HG03354 (cell line): ENCODE measurements around the gene KRT15.
A peak's percentile ranks its signal among the peaks of the same experiment; 100 is the strongest.

ENCODE experiments used
- ATAC-seq: cut with Tn5 transposase; IDR thresholded peaks from one replicate; pipeline ENCODE4 v1.9.1; 2021; ENCODE audit warnings: mild to moderate bottlenecking; ENCODE audit not compliant: unreplicated experiment, poor library complexity, severe bottlenecking

Gene KRT15

GRCh38 chr17:41518789-41519449, at the start of gene KRT15:
TSS of gene KRT15 (minus strand) at chr17:41518890. CDS start at chr17:41518827, 63 bp downstream.
- no peak for ATAC-seq

- no peak for ATAC-seq
Measured at GRCh38 chr17:41567317-41567716, 48.6 kb upstream of the KRT15 start.

- no peak for ATAC-seq
Measured at GRCh38 chr17:41565338-41565737, 46.6 kb upstream of the KRT15 start.

- ATAC-seq = no peak
Measured at GRCh38 chr17:41563607-41564170, 45.0 kb upstream of the KRT15 start.

- no peak for ATAC-seq
Measured at GRCh38 chr17:41561554-41561953, 42.9 kb upstream of the KRT15 start.

- no peak for ATAC-seq
Measured at GRCh38 chr17:41559548-41559947, 40.9 kb upstream of the KRT15 start.

- no peak for ATAC-seq
Measured at GRCh38 chr17:41556931-41557330, 38.2 kb upstream of the KRT15 start.

- no peak for ATAC-seq
Measured at GRCh38 chr17:41556306-41556705, 37.6 kb upstream of the KRT15 start.

- ATAC-seq = no peak
Measured at GRCh38 chr17:41555105-41555887, 36.6 kb upstream of the KRT15 start.

GRCh38 chr17:41553987-41554680, 35.4 kb upstream of the KRT15 start:
- ATAC-seq = no peak

GRCh38 chr17:41553176-41553575, 34.5 kb upstream of the KRT15 start:
- no peak for ATAC-seq

- ATAC-seq = no peak
Measured at GRCh38 chr17:41552455-41552854, 33.8 kb upstream of the KRT15 start.

- ATAC-seq = no peak
Measured at GRCh38 chr17:41551365-41551764, 32.7 kb upstream of the KRT15 start.

- ATAC-seq = no peak
Measured at GRCh38 chr17:41549596-41550039, 30.9 kb upstream of the KRT15 start.

GRCh38 chr17:41548844-41549595, 30.3 kb upstream of the KRT15 start:
- peak; percentile 75 for ATAC-seq

- ATAC-seq = no peak
Measured at GRCh38 chr17:41547921-41548843, 29.5 kb upstream of the KRT15 start.

- ATAC-seq = no peak
Measured at GRCh38 chr17:41547378-41547841, 28.7 kb upstream of the KRT15 start.

- ATAC-seq = no peak
Measured at GRCh38 chr17:41546819-41547218, 28.1 kb upstream of the KRT15 start.
